WTC11 (cell line): ENCODE data around the gene TBC1D12. TPM values are rescaled to one million over a fixed set of nuclear protein-coding genes. Genes with fewer than 3 reads are reported as not detected.

Experiments used
- ATAC-seq: fragments of 200-7000 bp; cut with Tn5 transposase; 2 replicates; pipeline ENCODE4 v1.10.0; 2021; ENCODE audit warnings: mild to moderate bottlenecking, moderate library complexity
- CTCF ChIA-PET: fragments of 300-600 bp; sonication (Branson Sonifier 250); formaldehyde crosslinking; loops from one replicate; lab custom pipeline; 2021; ENCODE audit warnings: antibody characterized with exemption; lab: Charles Lee
- POLR2A ChIA-PET: fragments of 350-600 bp; sonication (Branson Sonifier 250); formaldehyde crosslinking; loops from one replicate; lab custom pipeline; 2021; ENCODE audit warnings: antibody characterized with exemption; lab: Charles Lee
- DNase-seq: peaks from one replicate; pipeline ENCODE4 v3.0.0; 2021; ENCODE audit warnings: low spot score
- H3K27ac Mint-ChIP-seq: 2 replicates; pipeline ENCODE4 v1.8.0; 2021; ENCODE audit warnings: mixed read lengths
- H3K27me3 Mint-ChIP-seq: 2 replicates; pipeline ENCODE4 v1.8.0; 2021; ENCODE audit warnings: low read depth, mild to moderate bottlenecking, moderate library complexity, mixed read lengths
- H3K36me3 Mint-ChIP-seq: 2 replicates; pipeline ENCODE4 v1.8.0; 2021; ENCODE audit warnings: mixed read lengths
- H3K4me1 Mint-ChIP-seq: 2 replicates; pipeline ENCODE4 v1.8.0; 2022; ENCODE audit warnings: mixed read lengths
- H3K4me3 Mint-ChIP-seq: 2 replicates; pipeline ENCODE4 v1.8.0; 2021; ENCODE audit warnings: mild to moderate bottlenecking, moderate library complexity, mixed read lengths
- H3K9me3 Mint-ChIP-seq: 2 replicates; pipeline ENCODE4 v1.8.0; 2021; ENCODE audit warnings: mixed read lengths
- CREB1 ChIP-seq: sonication (generic); formaldehyde crosslinking; IDR thresholded peaks from 2 replicates; pipeline ENCODE4 v1.8.0; 2023; ENCODE audit warnings: mild to moderate bottlenecking, missing genetic modification reagents
- GRHL2 ChIP-seq: fragments of 250-450 bp; sonication (Bioruptor Pico); IDR thresholded peaks from 2 replicates; pipeline ENCODE4 v1.8.0; 2022; ENCODE audit warnings: mild to moderate bottlenecking, moderate library complexity; ENCODE audit not compliant: insufficient replicate concordance, severe bottlenecking
- GTF2I ChIP-seq: fragments of 250-450 bp; sonication (Bioruptor Pico); conservative IDR thresholded peaks from 2 replicates; pipeline ENCODE4 v1.4.0; 2021; ENCODE audit warnings: mild to moderate bottlenecking
- OVOL2 ChIP-seq: fragments of 250-450 bp; sonication (Bioruptor Pico); IDR thresholded peaks from 2 replicates; pipeline ENCODE4 v1.9.0; 2021; ENCODE audit warnings: mild to moderate bottlenecking, borderline replicate concordance
- ZBTB21 ChIP-seq: sonication (generic); formaldehyde crosslinking; IDR thresholded peaks from 2 replicates; pipeline ENCODE4 v1.8.1; 2023; ENCODE audit warnings: mild to moderate bottlenecking, missing genetic modification reagents, borderline replicate concordance
- ZNF317 ChIP-seq: sonication (generic); formaldehyde crosslinking; IDR thresholded peaks from 2 replicates; pipeline ENCODE4 v1.8.1; 2023; ENCODE audit warnings: low read depth, mild to moderate bottlenecking, moderate library complexity, missing genetic modification reagents, borderline replicate concordance
- ZNF416 ChIP-seq: fragments of 250-450 bp; sonication (Bioruptor Pico); IDR thresholded peaks from 2 replicates; pipeline ENCODE4 v1.9.0; 2021; ENCODE audit warnings: mild to moderate bottlenecking, inconsistent platforms
- total RNA-seq: library from RNA; stranded (reverse); gene quantifications from 3 replicates; pipeline ENCODE4 v1.2.3, GENCODE V29; 2021
- TF ChIP-seq, protein P1 (sequence below): sonication (generic); formaldehyde crosslinking; IDR thresholded peaks from 2 replicates; pipeline ENCODE4 v1.8.0; 2022; ENCODE audit warnings: mild to moderate bottlenecking, missing genetic modification reagents
- TF ChIP-seq, protein P2 (sequence below): sonication (generic); formaldehyde crosslinking; conservative IDR thresholded peaks from 2 replicates; pipeline ENCODE4 v1.8.1; 2022; ENCODE audit warnings: mild to moderate bottlenecking, missing genetic modification reagents
- TF ChIP-seq, protein P3 (sequence below): sonication (generic); formaldehyde crosslinking; IDR thresholded peaks from 2 replicates; pipeline ENCODE4 v1.8.1; 2022; ENCODE audit warnings: low read depth, missing genetic modification reagents, borderline replicate concordance
- TF ChIP-seq, protein P4 (sequence below): sonication (generic); formaldehyde crosslinking; IDR thresholded peaks from 2 replicates; pipeline ENCODE4 v1.8.1; 2022; ENCODE audit warnings: mild to moderate bottlenecking, moderate library complexity, missing genetic modification reagents
- TF ChIP-seq, protein P5 (sequence below): sonication (generic); formaldehyde crosslinking; IDR thresholded peaks from 2 replicates; pipeline ENCODE4 v1.8.1; 2023; ENCODE audit warnings: mild to moderate bottlenecking, missing genetic modification reagents
- TF ChIP-seq, protein P6 (sequence below): fragments of 250-450 bp; sonication (Bioruptor Pico); conservative IDR thresholded peaks from 2 replicates; pipeline ENCODE4 v1.9.0; 2021; ENCODE audit warnings: mild to moderate bottlenecking
- TF ChIP-seq, protein P7 (sequence below): fragments of 250-450 bp; sonication (Bioruptor Pico); IDR thresholded peaks from 2 replicates; pipeline ENCODE4 v1.8.0; 2021; ENCODE audit warnings: mild to moderate bottlenecking
- TF ChIP-seq, protein P8 (sequence below): sonication (generic); formaldehyde crosslinking; IDR thresholded peaks from 2 replicates; pipeline ENCODE4 v1.8.1; 2023; ENCODE audit warnings: mild to moderate bottlenecking, missing genetic modification reagents, moderate library complexity
- TF ChIP-seq, protein P9 (sequence below): sonication (generic); formaldehyde crosslinking; IDR thresholded peaks from 2 replicates; pipeline ENCODE4 v1.8.0; 2022; ENCODE audit warnings: mild to moderate bottlenecking, missing genetic modification reagents
- TF ChIP-seq, protein P10 (sequence below): sonication (generic); formaldehyde crosslinking; conservative IDR thresholded peaks from 2 replicates; pipeline ENCODE4 v1.8.1; 2023; ENCODE audit warnings: mild to moderate bottlenecking, low read depth, missing genetic modification reagents, moderate library complexity

TBC1D12 gene
- total RNA-seq, 1 experiment from 2014 or later: 2.2 TPM

DNA sequence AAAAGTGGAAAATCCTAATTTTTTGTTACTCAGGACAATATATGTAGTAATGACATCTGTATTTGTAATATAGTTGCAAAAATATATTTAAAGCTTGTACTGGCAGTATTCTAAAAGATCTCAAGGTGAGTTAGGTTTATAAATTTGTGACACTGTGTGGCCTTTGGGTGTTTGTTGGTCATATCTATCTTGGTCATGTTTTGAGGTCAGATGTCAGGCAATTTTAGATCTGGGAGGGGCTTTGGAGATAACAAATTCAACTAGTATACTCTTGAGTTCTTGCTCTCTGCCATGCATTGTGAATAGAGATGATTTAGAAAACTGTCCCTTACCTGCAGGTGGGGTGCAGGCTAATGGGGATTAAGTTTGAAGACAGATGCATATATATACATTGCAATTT lies 3.1 kb downstream of the TBC1D12 start:
- POLR2A ChIA-PET: no interaction called here
- Mint-ChIP-seq H3K4me1 (peaks cover 7% of the 10 kb centered on the region), H3K9me3 (peaks cover 8% of the 10 kb centered on the region; the same call in 1 of the 2 replicates), H3K27me3 (peaks cover 45% of the 10 kb centered on the region), H3K36me3 (no peaks in the 10 kb centered on the region), H3K4me3 (no peak overlapping the region), H3K27ac (no peak overlapping the region)
- DNase-seq (no peak), ATAC-seq (no peak)
- CTCF ChIA-PET: interaction anchor here (1.3 to 1.4 kb wide), 2 partner anchors 22 to 39 kb away, joined by 3 to 6 read pairs; no protein-coding TSS in a partner anchor
- TF ChIP-seq, protein P1, sequence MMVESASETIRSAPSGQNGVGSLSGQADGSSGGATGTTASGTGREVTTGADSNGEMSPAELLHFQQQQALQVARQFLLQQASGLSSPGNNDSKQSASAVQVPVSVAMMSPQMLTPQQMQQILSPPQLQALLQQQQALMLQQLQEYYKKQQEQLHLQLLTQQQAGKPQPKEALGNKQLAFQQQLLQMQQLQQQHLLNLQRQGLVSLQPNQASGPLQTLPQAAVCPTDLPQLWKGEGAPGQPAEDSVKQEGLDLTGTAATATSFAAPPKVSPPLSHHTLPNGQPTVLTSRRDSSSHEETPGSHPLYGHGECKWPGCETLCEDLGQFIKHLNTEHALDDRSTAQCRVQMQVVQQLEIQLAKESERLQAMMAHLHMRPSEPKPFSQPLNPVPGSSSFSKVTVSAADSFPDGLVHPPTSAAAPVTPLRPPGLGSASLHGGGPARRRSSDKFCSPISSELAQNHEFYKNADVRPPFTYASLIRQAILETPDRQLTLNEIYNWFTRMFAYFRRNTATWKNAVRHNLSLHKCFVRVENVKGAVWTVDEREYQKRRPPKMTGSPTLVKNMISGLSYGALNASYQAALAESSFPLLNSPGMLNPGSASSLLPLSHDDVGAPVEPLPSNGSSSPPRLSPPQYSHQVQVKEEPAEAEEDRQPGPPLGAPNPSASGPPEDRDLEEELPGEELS (CRISPR knock-in tag): no peak
- TF ChIP-seq, protein P2, sequence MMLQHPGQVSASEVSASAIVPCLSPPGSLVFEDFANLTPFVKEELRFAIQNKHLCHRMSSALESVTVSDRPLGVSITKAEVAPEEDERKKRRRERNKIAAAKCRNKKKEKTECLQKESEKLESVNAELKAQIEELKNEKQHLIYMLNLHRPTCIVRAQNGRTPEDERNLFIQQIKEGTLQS (CRISPR knock-in tag): no peak
- TF ChIP-seq GRHL2 (CRISPR knock-in tag) (no peak), ZNF416 (CRISPR knock-in tag) (no peak), ZBTB21 (no peak), GTF2I (CRISPR knock-in tag) (no peak)
- TF ChIP-seq, protein P3, sequence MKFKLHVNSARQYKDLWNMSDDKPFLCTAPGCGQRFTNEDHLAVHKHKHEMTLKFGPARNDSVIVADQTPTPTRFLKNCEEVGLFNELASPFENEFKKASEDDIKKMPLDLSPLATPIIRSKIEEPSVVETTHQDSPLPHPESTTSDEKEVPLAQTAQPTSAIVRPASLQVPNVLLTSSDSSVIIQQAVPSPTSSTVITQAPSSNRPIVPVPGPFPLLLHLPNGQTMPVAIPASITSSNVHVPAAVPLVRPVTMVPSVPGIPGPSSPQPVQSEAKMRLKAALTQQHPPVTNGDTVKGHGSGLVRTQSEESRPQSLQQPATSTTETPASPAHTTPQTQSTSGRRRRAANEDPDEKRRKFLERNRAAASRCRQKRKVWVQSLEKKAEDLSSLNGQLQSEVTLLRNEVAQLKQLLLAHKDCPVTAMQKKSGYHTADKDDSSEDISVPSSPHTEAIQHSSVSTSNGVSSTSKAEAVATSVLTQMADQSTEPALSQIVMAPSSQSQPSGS (CRISPR knock-in tag): no peak
- TF ChIP-seq, protein P4, sequence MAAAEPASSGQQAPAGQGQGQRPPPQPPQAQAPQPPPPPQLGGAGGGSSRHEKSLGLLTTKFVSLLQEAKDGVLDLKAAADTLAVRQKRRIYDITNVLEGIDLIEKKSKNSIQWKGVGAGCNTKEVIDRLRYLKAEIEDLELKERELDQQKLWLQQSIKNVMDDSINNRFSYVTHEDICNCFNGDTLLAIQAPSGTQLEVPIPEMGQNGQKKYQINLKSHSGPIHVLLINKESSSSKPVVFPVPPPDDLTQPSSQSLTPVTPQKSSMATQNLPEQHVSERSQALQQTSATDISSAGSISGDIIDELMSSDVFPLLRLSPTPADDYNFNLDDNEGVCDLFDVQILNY (CRISPR knock-in tag): no peak
- TF ChIP-seq, all 79 proteins: peak for 0

DNA sequence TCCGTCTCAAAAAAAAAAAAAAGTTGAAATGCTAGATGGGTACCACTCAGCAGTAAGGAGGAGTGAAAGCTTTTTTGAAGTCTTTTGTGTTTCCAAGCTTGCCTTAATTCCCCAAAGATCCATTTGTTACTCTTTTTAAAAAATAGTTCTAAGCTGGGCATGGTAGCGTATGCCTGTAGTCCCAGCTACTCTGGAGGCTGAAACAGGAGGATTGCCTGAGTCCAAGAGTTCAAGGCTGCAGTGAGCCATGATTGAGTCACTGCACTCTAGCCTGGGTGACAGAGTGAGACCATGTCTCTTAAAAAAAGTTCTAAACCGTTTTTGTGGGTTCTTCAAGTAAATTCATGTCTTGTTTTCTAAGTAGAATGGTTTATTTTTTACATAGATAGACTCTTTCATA lies 5.3 kb downstream of the TBC1D12 start:
- no peaks in the 10 kb centered on the region for H3K9me3 Mint-ChIP-seq
- no peak overlapping the region for H3K27ac Mint-ChIP-seq
- H3K27me3 Mint-ChIP-seq: peaks cover 33% of the 10 kb centered on the region
- POLR2A ChIA-PET: interaction anchor here (0.7 kb wide), 1 partner anchor 174 kb away, joined by 3 read pairs; no protein-coding TSS in a partner anchor
- CTCF ChIA-PET: interaction anchor here (0.7 to 1.6 kb wide), 2 partner anchors 29 to 36 kb away, joined by 4 to 6 read pairs; no protein-coding TSS in a partner anchor
- peaks cover 4% of the 10 kb centered on the region for H3K4me1 Mint-ChIP-seq
- DNase-seq (no peak), ATAC-seq (no peak)
- H3K4me3 Mint-ChIP-seq: no peak overlapping the region
- no peaks in the 10 kb centered on the region for H3K36me3 Mint-ChIP-seq
- TF ChIP-seq, protein P5, sequence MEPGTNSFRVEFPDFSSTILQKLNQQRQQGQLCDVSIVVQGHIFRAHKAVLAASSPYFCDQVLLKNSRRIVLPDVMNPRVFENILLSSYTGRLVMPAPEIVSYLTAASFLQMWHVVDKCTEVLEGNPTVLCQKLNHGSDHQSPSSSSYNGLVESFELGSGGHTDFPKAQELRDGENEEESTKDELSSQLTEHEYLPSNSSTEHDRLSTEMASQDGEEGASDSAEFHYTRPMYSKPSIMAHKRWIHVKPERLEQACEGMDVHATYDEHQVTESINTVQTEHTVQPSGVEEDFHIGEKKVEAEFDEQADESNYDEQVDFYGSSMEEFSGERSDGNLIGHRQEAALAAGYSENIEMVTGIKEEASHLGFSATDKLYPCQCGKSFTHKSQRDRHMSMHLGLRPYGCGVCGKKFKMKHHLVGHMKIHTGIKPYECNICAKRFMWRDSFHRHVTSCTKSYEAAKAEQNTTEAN (CRISPR knock-in tag): no peak
- TF ChIP-seq, protein P6, sequence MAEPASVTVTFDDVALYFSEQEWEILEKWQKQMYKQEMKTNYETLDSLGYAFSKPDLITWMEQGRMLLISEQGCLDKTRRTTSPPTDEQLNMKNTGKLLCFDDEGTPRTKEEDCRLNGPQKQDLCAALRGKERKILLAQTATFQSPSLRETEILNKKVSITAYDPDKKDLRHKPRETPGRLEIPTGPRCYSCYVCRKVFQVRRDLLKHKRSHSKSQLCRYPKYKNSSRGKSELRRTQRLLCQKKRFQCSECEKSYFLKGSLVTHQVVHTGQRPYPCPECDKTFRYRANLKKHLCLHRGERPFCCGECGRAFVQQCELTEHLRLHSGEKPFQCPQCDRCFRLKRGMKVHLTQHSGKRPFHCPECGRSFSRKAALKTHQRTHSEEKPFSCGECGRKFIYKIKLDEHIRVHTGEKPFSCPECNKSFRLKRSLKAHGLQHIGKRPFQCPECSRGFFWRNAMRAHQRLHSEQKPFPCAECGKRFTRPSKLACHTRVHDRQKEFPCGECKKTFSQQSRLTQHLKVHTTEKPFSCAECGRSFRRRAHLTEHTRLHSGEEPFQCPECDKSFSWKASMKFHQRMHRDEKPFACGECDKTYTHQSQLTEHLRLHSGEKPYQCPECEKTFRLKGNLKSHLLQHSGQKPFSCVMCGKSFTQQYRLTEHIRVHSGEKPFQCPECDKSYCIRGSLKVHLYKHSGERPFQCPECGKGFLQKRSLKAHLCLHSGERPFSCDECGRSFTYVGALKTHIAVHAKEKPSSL: no peak
- TF ChIP-seq, protein P7, sequence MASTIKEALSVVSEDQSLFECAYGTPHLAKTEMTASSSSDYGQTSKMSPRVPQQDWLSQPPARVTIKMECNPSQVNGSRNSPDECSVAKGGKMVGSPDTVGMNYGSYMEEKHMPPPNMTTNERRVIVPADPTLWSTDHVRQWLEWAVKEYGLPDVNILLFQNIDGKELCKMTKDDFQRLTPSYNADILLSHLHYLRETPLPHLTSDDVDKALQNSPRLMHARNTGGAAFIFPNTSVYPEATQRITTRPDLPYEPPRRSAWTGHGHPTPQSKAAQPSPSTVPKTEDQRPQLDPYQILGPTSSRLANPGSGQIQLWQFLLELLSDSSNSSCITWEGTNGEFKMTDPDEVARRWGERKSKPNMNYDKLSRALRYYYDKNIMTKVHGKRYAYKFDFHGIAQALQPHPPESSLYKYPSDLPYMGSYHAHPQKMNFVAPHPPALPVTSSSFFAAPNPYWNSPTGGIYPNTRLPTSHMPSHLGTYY (CRISPR knock-in tag): no peak
- TF ChIP-seq, protein P8, sequence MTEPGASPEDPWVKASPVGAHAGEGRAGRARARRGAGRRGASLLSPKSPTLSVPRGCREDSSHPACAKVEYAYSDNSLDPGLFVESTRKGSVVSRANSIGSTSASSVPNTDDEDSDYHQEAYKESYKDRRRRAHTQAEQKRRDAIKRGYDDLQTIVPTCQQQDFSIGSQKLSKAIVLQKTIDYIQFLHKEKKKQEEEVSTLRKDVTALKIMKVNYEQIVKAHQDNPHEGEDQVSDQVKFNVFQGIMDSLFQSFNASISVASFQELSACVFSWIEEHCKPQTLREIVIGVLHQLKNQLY (CRISPR knock-in tag): no peak
- TF ChIP-seq OVOL2 (CRISPR knock-in tag) (no peak), ZNF317 (CRISPR knock-in tag) (no peak), ZNF416 (CRISPR knock-in tag) (no peak), CREB1 (CRISPR knock-in tag) (no peak)
- TF ChIP-seq, protein P2 (CRISPR knock-in tag): no peak
- TF ChIP-seq, protein P9, sequence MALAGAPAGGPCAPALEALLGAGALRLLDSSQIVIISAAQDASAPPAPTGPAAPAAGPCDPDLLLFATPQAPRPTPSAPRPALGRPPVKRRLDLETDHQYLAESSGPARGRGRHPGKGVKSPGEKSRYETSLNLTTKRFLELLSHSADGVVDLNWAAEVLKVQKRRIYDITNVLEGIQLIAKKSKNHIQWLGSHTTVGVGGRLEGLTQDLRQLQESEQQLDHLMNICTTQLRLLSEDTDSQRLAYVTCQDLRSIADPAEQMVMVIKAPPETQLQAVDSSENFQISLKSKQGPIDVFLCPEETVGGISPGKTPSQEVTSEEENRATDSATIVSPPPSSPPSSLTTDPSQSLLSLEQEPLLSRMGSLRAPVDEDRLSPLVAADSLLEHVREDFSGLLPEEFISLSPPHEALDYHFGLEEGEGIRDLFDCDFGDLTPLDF: no peak
- TF ChIP-seq, protein P10, sequence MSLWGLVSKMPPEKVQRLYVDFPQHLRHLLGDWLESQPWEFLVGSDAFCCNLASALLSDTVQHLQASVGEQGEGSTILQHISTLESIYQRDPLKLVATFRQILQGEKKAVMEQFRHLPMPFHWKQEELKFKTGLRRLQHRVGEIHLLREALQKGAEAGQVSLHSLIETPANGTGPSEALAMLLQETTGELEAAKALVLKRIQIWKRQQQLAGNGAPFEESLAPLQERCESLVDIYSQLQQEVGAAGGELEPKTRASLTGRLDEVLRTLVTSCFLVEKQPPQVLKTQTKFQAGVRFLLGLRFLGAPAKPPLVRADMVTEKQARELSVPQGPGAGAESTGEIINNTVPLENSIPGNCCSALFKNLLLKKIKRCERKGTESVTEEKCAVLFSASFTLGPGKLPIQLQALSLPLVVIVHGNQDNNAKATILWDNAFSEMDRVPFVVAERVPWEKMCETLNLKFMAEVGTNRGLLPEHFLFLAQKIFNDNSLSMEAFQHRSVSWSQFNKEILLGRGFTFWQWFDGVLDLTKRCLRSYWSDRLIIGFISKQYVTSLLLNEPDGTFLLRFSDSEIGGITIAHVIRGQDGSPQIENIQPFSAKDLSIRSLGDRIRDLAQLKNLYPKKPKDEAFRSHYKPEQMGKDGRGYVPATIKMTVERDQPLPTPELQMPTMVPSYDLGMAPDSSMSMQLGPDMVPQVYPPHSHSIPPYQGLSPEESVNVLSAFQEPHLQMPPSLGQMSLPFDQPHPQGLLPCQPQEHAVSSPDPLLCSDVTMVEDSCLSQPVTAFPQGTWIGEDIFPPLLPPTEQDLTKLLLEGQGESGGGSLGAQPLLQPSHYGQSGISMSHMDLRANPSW (CRISPR knock-in tag): no peak
